GM12878 (cell line): ENCODE results near the gene MSI2. TPM values are rescaled to one million over a fixed set of nuclear protein-coding genes. Genes with fewer than 3 reads are reported as not detected.
A peak's percentile ranks its signal among the peaks of the same experiment; 100 is the strongest.

Experiments
- ATAC-seq: fragments of 200-7000 bp; cut with Tn5 transposase; 3 replicates; pipeline ENCODE4 v1.9.1; 2020; ENCODE audit warnings: mild to moderate bottlenecking, moderate library complexity
- BruUV-seq: library from RNA; stranded (reverse); fragments of 400-500 nt; replicated peaks from 2 replicates; lab custom pipeline; 2021; lab: Mats Ljungman, UMichigan
- CTCF ChIA-PET: fragments of 300-600 bp; sonication (Branson Sonifier 250); formaldehyde crosslinking; extraction: SDS; loops from one replicate; lab custom pipeline; 2021; ENCODE audit warnings: inconsistent platforms; lab: Yijun Ruan, JAX
- POLR2A ChIA-PET: fragments of 350-600 bp; formaldehyde crosslinking; extraction: SDS; loops from one replicate; lab custom pipeline; 2021; ENCODE audit warnings: inconsistent platforms; lab: Charles Lee
- RAD21 ChIA-PET: fragments of 300-600 bp; sonication (Branson Sonifier 250); formaldehyde crosslinking; loops from one replicate; lab custom pipeline; 2023; ENCODE audit warnings: antibody characterized with exemption; ENCODE audit not compliant: unreplicated experiment; lab: Charles Lee
- SMC1A ChIA-PET: fragments of 300-600 bp; sonication (Branson Sonifier 250); formaldehyde crosslinking; loops from one replicate; lab custom pipeline; 2023; ENCODE audit not compliant: unreplicated experiment, uncharacterized antibody; lab: Charles Lee
- DNase-seq: peaks from one replicate; pipeline ENCODE4 v3.0.0-alpha.2; 2011; ENCODE audit warnings: low read depth, low spot score
- FAIRE-seq: peaks from 3 replicates; lab custom pipeline; 2011; peaks lifted over from hg19 to GRCh38; lab: Jason Lieb, UNC
- H2AFZ ChIP-seq: 2 replicates; pipeline ENCODE4 v1.6.0; 2011; ENCODE audit warnings: low read depth, low read length, control low read depth; ENCODE audit not compliant: control insufficient read depth
- H3K27ac ChIP-seq: 2 replicates; pipeline ENCODE4 v1.5.1; 2011; ENCODE audit warnings: control low read depth; ENCODE audit not compliant: control insufficient read depth, insufficient read depth
- H3K27me3 ChIP-seq, 2 experiments: replicated peaks in 1 of 2; 2 replicates each; pipeline versions ENCODE4 v1.6.0 to v1.6.1; 2011; ENCODE audit warnings: low read length in 1 of 2; ENCODE audit not compliant: control insufficient read depth in 2 of 2, insufficient read depth in 2 of 2
- H3K36me3 ChIP-seq, 2 experiments: 2 replicates each; pipeline ENCODE4 v1.5.1; 2011; ENCODE audit warnings: low read length in 1 of 2; ENCODE audit not compliant: control insufficient read depth in 2 of 2, insufficient read depth in 2 of 2
- H3K4me1 ChIP-seq: 2 replicates; pipeline ENCODE4 v1.6.1; 2011; ENCODE audit warnings: mild to moderate bottlenecking, low read length, moderate library complexity, mixed read lengths; ENCODE audit not compliant: control insufficient read depth, insufficient read depth
- H3K4me2 ChIP-seq: 2 replicates; pipeline ENCODE4 v1.6.0; 2011; ENCODE audit warnings: control low read depth; ENCODE audit not compliant: control insufficient read depth, insufficient read depth
- H3K4me3 ChIP-seq: fragments of 200-600 bp; sonication (generic); 2 replicates; pipeline ENCODE4 v1.5.1; 2016
- H3K79me2 ChIP-seq: 2 replicates; pipeline ENCODE4 v1.6.0; 2011; ENCODE audit warnings: low read length; ENCODE audit not compliant: control insufficient read depth, insufficient read depth
- H3K9ac ChIP-seq: 2 replicates; pipeline ENCODE4 v1.8.0; 2011; ENCODE audit warnings: low read length, control low read depth, mixed read lengths; ENCODE audit not compliant: control insufficient read depth, insufficient read depth
- H3K9me3 ChIP-seq: replicated peaks from 3 replicates; pipeline ENCODE4 v1.5.1; 2011; ENCODE audit warnings: mild to moderate bottlenecking, low read length; ENCODE audit not compliant: control insufficient read depth, insufficient read depth
- H4K20me1 ChIP-seq: 2 replicates; pipeline ENCODE4 v1.6.0; 2011; ENCODE audit not compliant: control insufficient read depth, insufficient read depth
- ATF2 ChIP-seq: IDR thresholded peaks from 2 replicates; pipeline ENCODE4 v1.6.1; 2012; ENCODE audit warnings: low read length, inconsistent platforms
- BACH1 ChIP-seq: fragments of 450-650 bp; IDR thresholded peaks from 2 replicates; pipeline ENCODE4 v1.6.1; 2017; ENCODE audit warnings: mild to moderate bottlenecking, borderline replicate concordance
- BMI1 ChIP-seq: fragments of 450-650 bp; IDR thresholded peaks from 2 replicates; pipeline ENCODE4 v1.6.1; 2016; ENCODE audit warnings: mild to moderate bottlenecking, moderate library complexity, borderline replicate concordance
- CBFB ChIP-seq: IDR thresholded peaks from 2 replicates; pipeline ENCODE4 v1.6.1; 2016; ENCODE audit warnings: antibody characterized with exemption, low read depth
- CHD1 ChIP-seq: IDR thresholded peaks from 2 replicates; pipeline ENCODE4 v1.6.1; 2012; ENCODE audit warnings: low read depth, low read length, improper control_type of control experiment
- EED ChIP-seq: sonication (generic); IDR thresholded peaks from 2 replicates; pipeline ENCODE4 v1.6.1; 2016; ENCODE audit warnings: antibody characterized with exemption, low read depth
- ETV6 ChIP-seq, 2 experiments: fragments of 450-650 bp in 1 of 2; IDR thresholded peaks in 1 of 2; conservative IDR thresholded peaks in 1 of 2; 2 replicates each; pipeline ENCODE4 v1.6.1; 2014; ENCODE audit warnings: antibody characterized with exemption in 1 of 2, borderline replicate concordance in 1 of 2, low read depth in 1 of 2, mild to moderate bottlenecking in 1 of 2, moderate library complexity in 1 of 2
- EZH2 ChIP-seq: IDR thresholded peaks from 2 replicates; pipeline ENCODE4 v1.6.1; 2012; ENCODE audit warnings: low read depth, mild to moderate bottlenecking, control low read depth, inconsistent platforms, low read length, borderline replicate concordance; ENCODE audit not compliant: control insufficient read depth
- FOXM1 ChIP-seq: IDR thresholded peaks from 2 replicates; pipeline ENCODE4 v1.6.1; 2012; ENCODE audit warnings: low read depth, mild to moderate bottlenecking, inconsistent platforms, low read length, moderate library complexity
- IKZF2 ChIP-seq, 2 experiments: fragments of 450-650 bp; IDR thresholded peaks; 2 replicates each; pipeline ENCODE4 v1.6.1; 2017; ENCODE audit warnings: mild to moderate bottlenecking in 2 of 2, moderate library complexity in 2 of 2
- MXI1 ChIP-seq: fragments of 150-350 bp; IDR thresholded peaks from 2 replicates; pipeline ENCODE4 v1.6.1; 2011; ENCODE audit warnings: low read depth, mild to moderate bottlenecking, inconsistent platforms, low read length, improper control_type of control experiment
- NFYA ChIP-seq: IDR thresholded peaks from 2 replicates; pipeline ENCODE4 v1.6.1; 2011; ENCODE audit warnings: low read depth, mild to moderate bottlenecking, low read length, improper control_type of control experiment, borderline replicate concordance
- NR2C1 ChIP-seq: fragments of 450-650 bp; IDR thresholded peaks from 2 replicates; pipeline ENCODE4 v1.6.1; 2017; ENCODE audit warnings: antibody characterized with exemption, mild to moderate bottlenecking, moderate library complexity
- PBX3 ChIP-seq: IDR thresholded peaks from 2 replicates; pipeline ENCODE4 v1.6.1; 2011; ENCODE audit warnings: mild to moderate bottlenecking, low read depth, low read length, moderate library complexity; ENCODE audit not compliant: insufficient replicate concordance
- PML ChIP-seq: IDR thresholded peaks from 2 replicates; pipeline ENCODE4 v1.6.1; 2012; ENCODE audit warnings: low read length, inconsistent platforms
- RFX5 ChIP-seq: IDR thresholded peaks from 2 replicates; pipeline ENCODE4 v1.6.1; 2011; ENCODE audit warnings: low read depth, low read length, improper control_type of control experiment
- SREBF1 ChIP-seq: IDR thresholded peaks from 2 replicates; pipeline ENCODE4 v1.6.1; 2012; ENCODE audit warnings: mild to moderate bottlenecking, low read length
- ZBTB4 ChIP-seq: fragments of 450-650 bp; formaldehyde crosslinking; IDR thresholded peaks from 2 replicates; pipeline ENCODE4 v1.4.0; 2022; ENCODE audit warnings: mild to moderate bottlenecking, moderate library complexity
- ZNF217 ChIP-seq: fragments of 450-650 bp; IDR thresholded peaks from 2 replicates; pipeline ENCODE4 v1.6.1; 2017; ENCODE audit warnings: antibody characterized with exemption, mild to moderate bottlenecking
- WGBS: methylation state at CpG from one replicate; pipeline ENCODE4 v1.1.6; 2016; ENCODE audit warnings: low lambda C conversion rate; ENCODE audit not compliant: insufficient replicate concordance, insufficient coverage; ENCODE audit errors: missing lambda C conversion rate; 5-methylcytosine and 5-hydroxymethylcytosine counted together
- in situ Hi-C: fragments of 300-500 bp; cut with MboI; formaldehyde crosslinking; loops from 9 replicates; pipeline ENCODE4 v1.14.3; 2018; ENCODE audit warnings: mixed read lengths
- intact Hi-C: fragments of 100-400 bp; cut with micrococcal nuclease; formaldehyde crosslinking; loops from one replicate; pipeline ENCODE4 v1.14.2; 2022; ENCODE audit not compliant: unreplicated experiment
- polyA plus RNA-seq, 11 experiments: library from polyadenylated mRNA; depleted of rRNA in 4 of 11; unstranded in 6 of 11; stranded (reverse) in 5 of 11; fragments of >200 nt; fragmentation: Nextera tagmentation in 4 of 11; fragmentation: Illumina TruSeq in 1 of 11; extraction: Ambion mirVana in 4 of 11; extraction: Trizol in 1 of 11; gene quantifications; 1 replicate in 1 of 11; 2 replicates in 10 of 11; pipeline versions ENCODE4 v1.2.1 to v1.2.3, GENCODE V29; 2011 to 2016; ENCODE audit warnings: inconsistent platforms in 2 of 11, missing spikeins in 2 of 11, low read depth in 1 of 11
- total RNA-seq, 4 experiments: library from RNA; depleted of rRNA in 3 of 4; stranded (reverse); fragments of >200 nt in 3 of 4; fragmentation: Illumina TruSeq in 1 of 4; extraction: Trizol in 1 of 4; gene quantifications; 2 replicates each; pipeline versions ENCODE4 v1.2.1 to v1.2.3, GENCODE V29; 2013 to 2021

The MSI2 gene
- total and polyA plus RNA-seq, 10 of the 15 experiments (the other 5 are each of a cell fraction or from before 2014, with no cell fraction given): 6.1 to 76.1 (median 42.0) TPM

- TF ChIP-seq NFYA: no peak
- no peak for TF ChIP-seq FOXM1
- no peak for TF ChIP-seq NR2C1
- no peak for TF ChIP-seq RFX5
- TF ChIP-seq BMI1: no peak
- no peak for TF ChIP-seq ATF2
These were observed 372.1 kb downstream of the MSI2 start (continued) for GRCh38 chr17:57628421-57628820.

GRCh38 chr17:57629470-57629869 is 373.1 kb downstream of the MSI2 start:
- Histone ChIP-seq H3K4me3 (no peak overlapping the region), H3K27ac (peak overlapping the region; percentile 69), H3K9ac (no peak overlapping the region), H3K4me1 (peaks cover 21% of the 10 kb centered on the region), H3K79me2 (no peaks in the 10 kb centered on the region), H4K20me1 (no peaks in the 10 kb centered on the region), H3K27me3 (no peaks in the 10 kb centered on the region), H2AFZ (no peak overlapping the region), H3K4me2 (peak overlapping the region; percentile 22; the same call in 1 of the 2 replicates), H3K9me3 (no peaks in the 10 kb centered on the region), H3K36me3 (peaks cover 18 to 21% of the 10 kb centered on the region in 2 experiments)
- POLR2A ChIA-PET: no interaction called here
- WGBS: 15% methylated on average over 8 of the region's 8 CpGs
- DNase-seq (peak; percentile 37), FAIRE-seq (no peak), ATAC-seq (peak; percentile 85)
- BruUV-seq: no TSS peak
- CTCF ChIA-PET: interaction anchor here (0.6 kb wide), 1 partner anchor 77 kb away, joined by 3 read pairs; no protein-coding TSS in a partner anchor
- SMC1A ChIA-PET: interaction anchor here (1.2 to 1.5 kb wide), 2 partner anchors 10 to 49 kb away, joined by 3 read pairs; no protein-coding TSS in a partner anchor
- RAD21 ChIA-PET: interaction anchor here (0.7 kb wide), 1 partner anchor 387 kb away, joined by 3 read pairs; no protein-coding TSS in a partner anchor
- intact Hi-C loops: no loop called here
- in situ Hi-C loops: no loop called here
- no peak for TF ChIP-seq EZH2
- no peak for TF ChIP-seq ZBTB4 (CRISPR knock-in tag)
- peak; percentile 26 to 29; a peak in 2 of 4 replicates for TF ChIP-seq IKZF2 (IDR thresholded peaks at IDR 0.05)
- peak; percentile 25 for TF ChIP-seq PBX3
- TF ChIP-seq MXI1: no peak
- no peak for TF ChIP-seq BACH1
- TF ChIP-seq ETV6 (conservative IDR thresholded peaks at IDR 0.05 in 1 of 2, IDR thresholded peaks at IDR 0.05 in 1 of 2; ENCODE audit: borderline replicate concordance in 1 of 2, low read depth in 1 of 2): peak in 1 of 2 experiments; percentile 54; a peak in 1 of 4 replicates
- no peak for TF ChIP-seq CHD1
- TF ChIP-seq SREBF1: no peak
- TF ChIP-seq ZNF217: no peak
- TF ChIP-seq EED: peak; percentile 78
- TF ChIP-seq CBFB: no peak
- TF ChIP-seq PML: no peak
